Measurements from ENCODE around the gene HDAC11. TPM values are rescaled to one million over a fixed set of nuclear protein-coding genes. Genes with fewer than 3 reads are reported as not detected.

The HDAC11 gene
- polyA plus RNA-seq, 3 donors, result 2.9 to 3.9 (median 3.5) TPM

DNA sequence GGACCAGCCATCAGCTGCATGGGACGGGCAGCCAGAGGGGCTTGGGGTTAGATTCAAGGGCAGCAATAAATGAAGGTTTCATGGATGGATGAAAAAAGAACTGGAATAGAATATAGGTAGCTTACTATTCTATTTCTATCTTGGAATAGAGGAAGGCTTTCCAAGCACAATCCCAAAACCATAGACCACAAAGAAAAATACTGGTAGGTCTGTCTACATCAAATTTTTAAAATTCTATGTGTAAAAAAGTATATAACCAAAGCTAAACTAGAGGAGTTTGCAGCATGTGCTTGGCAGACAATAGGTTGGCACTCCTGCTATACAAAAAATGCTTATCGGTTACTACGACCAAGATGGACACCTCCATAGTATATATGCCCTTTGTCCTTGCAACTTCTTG lies 61.6 kb downstream of the HDAC11 start:
- H3K27me3 Mint-ChIP-seq (ENCODE audit: low read depth in 3 of 3), result peaks cover 10 to 11% (median 10%) of the 10 kb centered on the region in 3 donors
- H3K27ac Mint-ChIP-seq, result no peak overlapping the region
- no peaks in the 10 kb centered on the region for H3K36me3 ChIP-seq (replicated peaks in 1 of 2; ENCODE audit: control insufficient read depth in 1 of 2, insufficient read depth in 2 of 2, low read length in 2 of 2)
- H3K79me2 ChIP-seq (ENCODE audit: insufficient read depth, low read length), result no peaks in the 10 kb centered on the region
- no peak overlapping the region for H3K4me3 Mint-ChIP-seq
- no peak overlapping the region for H2AFZ ChIP-seq (ENCODE audit: insufficient read depth, low read depth, low read length, poor library complexity, severe bottlenecking)
- no peak for DNase-seq
- peaks cover 0 to 10% (median 6%) of the 10 kb centered on the region in 7 donors for H3K9me3 Mint-ChIP-seq
- no CpG with 5 or more reads among the region's 3 CpGs for WGBS (ENCODE audit: insufficient coverage)
- H3K4me2 ChIP-seq (replicated peaks; ENCODE audit: extremely low read depth, low read length, poor library complexity, severe bottlenecking), result no peak overlapping the region
- H3K9ac ChIP-seq (ENCODE audit: insufficient read depth, low read length, poor library complexity, severe bottlenecking), result no peak overlapping the region
- no peak overlapping the region for H3K4me3 ChIP-seq (replicated peaks in 1 of 3; ENCODE audit: low read depth in 2 of 3, low read length in 3 of 3)
- TF ChIP-seq CTCF (IDR thresholded peaks at IDR 0.05), result no peak
- H3K4me1 ChIP-seq (ENCODE audit: control insufficient read depth in 1 of 2, insufficient read depth in 2 of 2, low read length in 2 of 2), result no peaks in the 10 kb centered on the region
- intact Hi-C loops (cut with micrococcal nuclease), result no loop called here
- no peaks in the 10 kb centered on the region for H4K20me1 ChIP-seq (ENCODE audit: insufficient read depth, low read length)
- peaks cover 0 to 3% of the 10 kb centered on the region in 2 donors for H3K9me3 ChIP-seq (replicated peaks in 1 of 2; ENCODE audit: control insufficient read depth in 1 of 2, insufficient read depth in 1 of 2, low read length in 2 of 2)
- peaks cover 4% of the 10 kb centered on the region for H3K4me1 Mint-ChIP-seq
- no peak overlapping the region for H3K27ac ChIP-seq (ENCODE audit: low read depth in 1 of 2, low read length in 2 of 2)
- no peaks in the 10 kb centered on the region for H3K36me3 Mint-ChIP-seq
- H3K27me3 ChIP-seq (ENCODE audit: control insufficient read depth in 2 of 2, insufficient read depth in 2 of 2, low read length in 2 of 2), result no peaks in the 10 kb centered on the region

DNA sequence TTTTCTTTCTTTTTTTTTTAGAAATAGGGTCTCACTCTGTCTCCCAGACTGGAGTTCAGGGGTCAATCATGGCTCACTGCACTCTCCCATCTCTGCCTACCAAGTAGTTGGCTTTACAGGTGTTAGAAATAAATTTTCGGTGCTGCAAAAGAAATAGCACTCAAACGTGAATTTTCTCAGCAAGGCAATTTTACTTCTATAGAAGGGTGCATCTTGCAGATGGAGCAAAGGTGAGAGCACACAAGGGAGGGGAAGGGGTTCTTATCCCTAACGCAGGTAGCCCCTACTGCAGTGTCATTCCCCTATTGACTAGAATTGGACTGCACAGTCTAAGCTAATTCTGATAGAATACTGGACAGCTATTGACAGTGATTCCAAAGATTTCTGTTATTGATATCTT lies 62.0 kb downstream of the HDAC11 start:
- intact Hi-C loops (cut with micrococcal nuclease), result no loop called here
- WGBS (ENCODE audit: insufficient coverage), result no CpG with 5 or more reads among the region's 3 CpGs

More for the DNA sequence above, 62.0 kb downstream of the HDAC11 start:
- Histone ChIP-seq H3K9ac (ENCODE audit: insufficient read depth, low read length, poor library complexity, severe bottlenecking) (no peak overlapping the region), H2AFZ (ENCODE audit: insufficient read depth, low read depth, low read length, poor library complexity, severe bottlenecking) (no peak overlapping the region), H3K4me1 (ENCODE audit: control insufficient read depth in 1 of 2, insufficient read depth in 2 of 2, low read length in 2 of 2) (no peaks in the 10 kb centered on the region), H3K79me2 (ENCODE audit: insufficient read depth, low read length) (no peaks in the 10 kb centered on the region), H3K9me3 (replicated peaks in 1 of 2; ENCODE audit: control insufficient read depth in 1 of 2, insufficient read depth in 1 of 2, low read length in 2 of 2) (peaks cover 0 to 3% of the 10 kb centered on the region in 2 donors), H3K27me3 (ENCODE audit: control insufficient read depth in 2 of 2, insufficient read depth in 2 of 2, low read length in 2 of 2) (no peaks in the 10 kb centered on the region), H4K20me1 (ENCODE audit: insufficient read depth, low read length) (no peaks in the 10 kb centered on the region), H3K4me2 (replicated peaks; ENCODE audit: extremely low read depth, low read length, poor library complexity, severe bottlenecking) (no peak overlapping the region), H3K27ac (ENCODE audit: low read depth in 1 of 2, low read length in 2 of 2) (no peak overlapping the region), H3K36me3 (replicated peaks in 1 of 2; ENCODE audit: control insufficient read depth in 1 of 2, insufficient read depth in 2 of 2, low read length in 2 of 2) (no peaks in the 10 kb centered on the region), H3K4me3 (replicated peaks in 1 of 3; ENCODE audit: low read depth in 2 of 3, low read length in 3 of 3) (no peak overlapping the region)
- H3K36me3 Mint-ChIP-seq, result no peaks in the 10 kb centered on the region
- H3K4me3 Mint-ChIP-seq, result no peak overlapping the region
- no peak for TF ChIP-seq CTCF (IDR thresholded peaks at IDR 0.05)
- DNase-seq, result no peak
- peaks cover 0 to 10% (median 6%) of the 10 kb centered on the region in 7 donors for H3K9me3 Mint-ChIP-seq
- H3K4me1 Mint-ChIP-seq, result no peaks in the 10 kb centered on the region
- peaks cover 8 to 11% (median 9%) of the 10 kb centered on the region in 3 donors for H3K27me3 Mint-ChIP-seq (ENCODE audit: low read depth in 3 of 3)
- H3K27ac Mint-ChIP-seq, result no peak overlapping the region

Measured in CD14-positive monocyte (primary cell).